Uterus (tissue), 4 donors: Measurements from ENCODE around the gene DNAJC16. TPM values are rescaled to one million over a fixed set of nuclear protein-coding genes. Genes with fewer than 3 reads are reported as not detected.
A peak's percentile ranks its signal among the peaks of the same experiment; 100 is the strongest.
"Not testable (repeated sequence)": the region's sequence is repeated elsewhere in the genome, so short reads cannot be mapped to it uniquely, and the experiment has no call there.

Experiments
- DNase-seq, 2 donors: peaks; one replicate each; pipeline ENCODE4 v3.0.0-alpha.2; 2019 to 2020
- H3K27ac ChIP-seq, 2 donors: fragments of 200-600 bp; sonication (generic); 1 replicate in 1 of 2; 2 replicates in 1 of 2; pipeline ENCODE4 v1.5.1; 2016 to 2018
- H3K27me3 ChIP-seq, 2 donors: fragments of 200-600 bp; sonication (generic); one replicate each; pipeline ENCODE4 v1.5.1; 2018 to 2019; ENCODE audit warnings: control low read depth in 1 of 2
- H3K36me3 ChIP-seq, 2 donors: fragments of 200-600 bp; sonication (generic); one replicate each; pipeline ENCODE4 v1.5.1; 2019; ENCODE audit warnings: control low read depth in 1 of 2
- H3K4me1 ChIP-seq, 2 donors: fragments of 200-600 bp; sonication (generic); one replicate each; pipeline ENCODE4 v1.5.1; 2018 to 2019; ENCODE audit warnings: control low read depth in 1 of 2
- H3K4me3 ChIP-seq, 2 donors: fragments of 200-600 bp; sonication (generic); 1 replicate in 1 of 2; 2 replicates in 1 of 2; pipeline ENCODE4 v1.5.1; 2018 to 2019; ENCODE audit warnings: mild to moderate bottlenecking in 1 of 2
- H3K9me3 ChIP-seq, 2 donors: fragments of 200-600 bp; sonication (generic); one replicate each; pipeline ENCODE4 v1.5.1; 2019; ENCODE audit warnings: control low read depth in 1 of 2
- POLR2A ChIP-seq, 2 donors: fragments of 450-650 bp; IDR thresholded peaks; one replicate each; pipeline ENCODE4 v1.6.1; 2016; ENCODE audit warnings: antibody characterized with exemption in 2 of 2, mild to moderate bottlenecking in 1 of 2, moderate library complexity in 1 of 2
- intact Hi-C: fragments of 100-400 bp; cut with DNase I; formaldehyde crosslinking; loops from one replicate; pipeline ENCODE4 v1.15.1; 2023; ENCODE audit warnings: low total_unique reads
- total RNA-seq, 4 donors: library from RNA; depleted of rRNA in 3 of 4; stranded (reverse); fragments of >200 nt in 3 of 4; gene quantifications; one replicate each; pipeline versions ENCODE4 v1.1.0 to v1.2.4, GENCODE V29; 2014 to 2023
- TF ChIP-seq, protein P1 (sequence below), 4 experiments: fragments of 200-600 bp in 2 of 4; fragments of 450-650 bp in 2 of 4; sonication (generic) in 2 of 4; IDR thresholded peaks; one replicate each; pipeline ENCODE4 v1.5.1; 2016 to 2019; ENCODE audit warnings: antibody characterized with exemption in 4 of 4, mild to moderate bottlenecking in 2 of 4, moderate library complexity in 1 of 4
- donor health status: DM: yes; HTN: yes; CAD: no.

Gene DNAJC16
- total RNA-seq, 4 donors from 2014 or later = 8.8 to 32.4 (median 27.5) TPM

DNA sequence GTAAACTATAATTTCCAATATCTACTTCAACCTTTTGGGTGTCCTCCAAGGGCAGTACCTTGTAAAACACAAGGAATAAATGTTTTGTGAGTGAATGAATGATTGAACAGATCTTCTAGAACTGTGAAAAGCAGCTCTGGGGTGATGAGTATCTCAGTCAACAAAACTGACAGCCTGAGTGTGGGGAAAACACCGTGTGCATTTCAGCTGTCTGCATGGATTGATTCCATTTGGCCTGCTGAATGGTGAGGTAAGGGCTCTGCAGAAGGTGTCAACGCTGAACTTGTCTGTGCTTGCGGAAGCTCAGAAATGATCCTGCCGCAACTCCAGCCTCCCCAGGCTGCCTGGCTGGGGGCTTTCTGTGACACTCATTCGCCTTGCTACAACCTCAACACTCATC is 65.6 kb downstream of the DNAJC16 start:
- Histone ChIP-seq H3K27me3 (no peaks in the 10 kb centered on the region), H3K4me3 (no peak overlapping the region), H3K36me3 (no peaks in the 10 kb centered on the region), H3K4me1 (no peaks in the 10 kb centered on the region), H3K27ac (no peak overlapping the region), H3K9me3 (no peaks in the 10 kb centered on the region)
- no peak for DNase-seq
- intact Hi-C loops = loop anchor here (10.0 kb wide), 1 partner anchor 153 kb away; the partner anchor contains the start of gene TMEM82
- TF ChIP-seq POLR2A (IDR thresholded peaks at IDR 0.05) = no peak
- TF ChIP-seq, protein P1, sequence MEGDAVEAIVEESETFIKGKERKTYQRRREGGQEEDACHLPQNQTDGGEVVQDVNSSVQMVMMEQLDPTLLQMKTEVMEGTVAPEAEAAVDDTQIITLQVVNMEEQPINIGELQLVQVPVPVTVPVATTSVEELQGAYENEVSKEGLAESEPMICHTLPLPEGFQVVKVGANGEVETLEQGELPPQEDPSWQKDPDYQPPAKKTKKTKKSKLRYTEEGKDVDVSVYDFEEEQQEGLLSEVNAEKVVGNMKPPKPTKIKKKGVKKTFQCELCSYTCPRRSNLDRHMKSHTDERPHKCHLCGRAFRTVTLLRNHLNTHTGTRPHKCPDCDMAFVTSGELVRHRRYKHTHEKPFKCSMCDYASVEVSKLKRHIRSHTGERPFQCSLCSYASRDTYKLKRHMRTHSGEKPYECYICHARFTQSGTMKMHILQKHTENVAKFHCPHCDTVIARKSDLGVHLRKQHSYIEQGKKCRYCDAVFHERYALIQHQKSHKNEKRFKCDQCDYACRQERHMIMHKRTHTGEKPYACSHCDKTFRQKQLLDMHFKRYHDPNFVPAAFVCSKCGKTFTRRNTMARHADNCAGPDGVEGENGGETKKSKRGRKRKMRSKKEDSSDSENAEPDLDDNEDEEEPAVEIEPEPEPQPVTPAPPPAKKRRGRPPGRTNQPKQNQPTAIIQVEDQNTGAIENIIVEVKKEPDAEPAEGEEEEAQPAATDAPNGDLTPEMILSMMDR (IDR thresholded peaks at IDR 0.05) = no peak

DNA sequence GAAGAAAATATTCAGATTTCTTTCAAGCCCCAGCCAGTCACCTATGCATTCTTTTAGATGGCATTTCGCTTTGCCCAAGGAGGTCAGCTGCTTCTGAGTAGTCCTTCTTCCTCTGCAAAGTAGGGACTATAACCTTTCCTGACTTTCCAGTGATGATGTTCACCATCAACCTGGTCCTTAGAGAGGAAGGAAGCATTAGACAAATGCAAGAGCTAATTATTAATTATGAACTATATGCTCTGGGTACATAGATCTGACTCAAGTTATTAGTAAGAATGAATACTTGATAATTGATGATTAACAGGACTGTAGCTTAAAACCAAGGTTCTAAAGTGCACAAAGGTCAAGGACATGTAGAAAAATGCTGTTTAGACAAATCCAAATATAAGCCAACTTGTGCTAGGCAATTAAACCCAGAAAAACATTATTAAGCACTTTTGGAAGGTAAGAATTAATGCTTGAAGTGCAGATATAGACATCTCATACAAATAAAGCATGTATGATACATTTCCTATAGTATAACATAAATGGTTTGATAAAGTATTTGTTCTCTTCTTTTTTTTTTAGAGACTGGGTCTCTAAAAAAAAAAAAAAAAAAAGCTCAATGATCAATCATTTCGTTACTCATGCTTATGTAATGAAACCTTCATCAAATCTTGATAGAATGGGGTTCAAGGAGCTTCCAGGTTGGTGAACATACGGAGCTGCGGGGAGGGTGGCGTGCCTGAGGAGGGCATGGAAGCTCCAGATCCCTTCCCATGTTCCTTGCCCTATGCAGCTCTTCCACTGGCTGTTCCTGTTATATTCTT is 69.4 kb downstream of the DNAJC16 start:
- Histone ChIP-seq H3K4me1 (no peaks in the 10 kb centered on the region), H3K4me3 (no peak overlapping the region), H3K27me3 (no peaks in the 10 kb centered on the region), H3K9me3 (no peaks in the 10 kb centered on the region), H3K36me3 (no peaks in the 10 kb centered on the region), H3K27ac (no peak overlapping the region)
- intact Hi-C loops = loop anchor here (10.0 kb wide), 1 partner anchor 149 kb away; the partner anchor contains the start of gene TMEM82
- no peak for DNase-seq
- TF ChIP-seq, protein P1 (IDR thresholded peaks at IDR 0.05) = no peak
- TF ChIP-seq POLR2A (IDR thresholded peaks at IDR 0.05) = no peak

DNA sequence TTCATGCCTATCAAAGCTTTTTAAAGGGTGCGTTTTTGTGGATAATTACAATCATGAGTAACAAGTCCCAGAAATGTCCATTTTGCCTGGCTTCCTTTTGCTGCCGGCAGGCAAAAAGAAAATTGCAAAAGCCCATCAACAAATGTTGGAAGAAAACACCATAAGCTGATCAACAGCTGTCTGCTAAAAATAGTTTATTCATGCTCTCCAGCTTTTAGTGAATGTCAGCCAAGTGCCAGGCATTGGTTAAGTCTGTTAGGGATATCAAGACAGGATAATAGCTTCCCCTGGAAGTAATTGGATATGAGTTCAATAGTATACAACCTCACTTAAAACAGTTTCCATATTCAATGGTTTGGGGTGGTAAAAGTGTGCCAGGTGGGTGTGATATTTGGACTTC is 71.8 kb downstream of the DNAJC16 start:
- Histone ChIP-seq H3K27ac (no peak overlapping the region), H3K9me3 (no peaks in the 10 kb centered on the region), H3K36me3 (no peaks in the 10 kb centered on the region), H3K27me3 (no peaks in the 10 kb centered on the region), H3K4me1 (no peaks in the 10 kb centered on the region), H3K4me3 (no peak overlapping the region)
- DNase-seq = no peak
- intact Hi-C loops = loop anchor here (10.0 kb wide), 1 partner anchor 146 kb away; the partner anchor contains the start of gene TMEM82
- no peak for TF ChIP-seq POLR2A (IDR thresholded peaks at IDR 0.05)
- TF ChIP-seq, protein P1 (IDR thresholded peaks at IDR 0.05) = no peak

DNA sequence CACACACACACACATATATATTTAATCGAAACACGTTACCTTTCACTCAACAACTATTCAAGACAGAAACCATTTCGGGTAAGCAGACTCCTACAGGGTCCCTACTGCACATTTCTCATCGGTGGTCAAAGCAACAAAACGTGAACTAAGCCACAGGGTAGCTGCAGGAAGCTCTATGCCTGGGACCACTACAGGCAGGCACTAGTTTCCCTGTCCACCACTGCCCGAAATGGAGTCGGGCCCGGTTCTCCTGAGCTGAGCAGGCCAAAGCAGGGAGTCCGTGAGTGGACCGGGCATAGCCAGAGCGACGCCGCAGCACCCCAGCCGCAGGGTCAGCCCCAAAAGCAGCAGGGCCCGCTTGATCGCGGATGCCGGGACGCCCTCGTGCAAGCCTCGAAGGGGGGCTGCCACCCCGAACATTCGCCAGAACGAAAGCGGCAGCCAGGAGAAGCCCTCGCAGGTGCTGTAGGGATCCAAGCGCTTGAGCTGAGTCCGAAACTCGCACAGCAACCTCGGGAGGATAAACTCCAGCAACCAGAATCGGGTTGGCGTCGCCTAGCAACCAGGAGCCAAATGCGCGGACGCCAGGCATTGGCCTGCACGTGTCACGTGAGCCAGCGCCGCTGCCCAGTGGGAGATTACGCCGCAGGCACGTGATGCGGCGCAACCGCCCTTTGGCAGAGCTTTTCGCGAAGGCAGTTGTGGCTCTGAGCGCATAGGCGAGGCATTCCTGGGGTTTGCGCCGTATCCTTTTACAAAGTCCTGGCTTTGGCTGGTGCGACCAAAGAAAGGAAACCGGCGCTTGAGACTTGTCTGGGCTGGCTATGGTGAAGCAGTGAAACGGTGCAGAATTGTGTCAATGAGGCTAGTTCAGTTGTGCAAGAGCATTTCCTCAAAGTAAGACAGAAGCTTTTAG is 76.7 kb downstream of the DNAJC16 start:
- intact Hi-C loops = no loop called here

DNA sequence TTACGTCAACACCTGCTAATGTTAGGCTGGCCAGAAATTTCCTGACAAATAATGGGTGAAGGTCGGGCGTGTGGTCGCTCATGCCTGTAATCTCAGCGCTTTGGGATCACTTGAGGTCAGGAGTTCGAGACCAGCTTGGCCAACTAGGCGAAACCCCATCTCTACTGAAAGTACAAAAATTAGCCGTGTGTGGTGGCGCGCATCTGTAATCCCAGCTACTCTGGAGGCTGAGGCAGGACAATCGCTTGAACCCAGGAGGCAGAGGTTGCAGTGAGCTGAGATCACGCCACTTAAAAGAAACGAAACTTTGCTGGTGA is 77.3 kb downstream of the DNAJC16 start:
- H3K9me3 ChIP-seq, intact Hi-C loops, DNase-seq, H3K27me3 ChIP-seq, H3K36me3 ChIP-seq, H3K4me1 ChIP-seq: not testable (repeated sequence)
- Histone ChIP-seq H3K27ac (peak overlapping the region; percentile 75 to 80), H3K4me3 (peak overlapping the region; percentile 50 to 63)

More for the DNA sequence above, 76.7 kb downstream of the DNAJC16 start:
- Histone ChIP-seq H3K9me3 (no peaks in the 10 kb centered on the region), H3K27ac (peak overlapping the region; percentile 75 to 80), H3K4me1 (no peaks in the 10 kb centered on the region), H3K27me3 (no peaks in the 10 kb centered on the region), H3K4me3 (peak overlapping the region; percentile 50 to 63), H3K36me3 (no peaks in the 10 kb centered on the region)
- TF ChIP-seq, protein P1 (IDR thresholded peaks at IDR 0.05) = peak in 2 of 4 experiments; percentile 1 to 15
- TF ChIP-seq POLR2A (IDR thresholded peaks at IDR 0.05) = peak; percentile 13 to 79
- peak; percentile 97 for DNase-seq

DNA sequence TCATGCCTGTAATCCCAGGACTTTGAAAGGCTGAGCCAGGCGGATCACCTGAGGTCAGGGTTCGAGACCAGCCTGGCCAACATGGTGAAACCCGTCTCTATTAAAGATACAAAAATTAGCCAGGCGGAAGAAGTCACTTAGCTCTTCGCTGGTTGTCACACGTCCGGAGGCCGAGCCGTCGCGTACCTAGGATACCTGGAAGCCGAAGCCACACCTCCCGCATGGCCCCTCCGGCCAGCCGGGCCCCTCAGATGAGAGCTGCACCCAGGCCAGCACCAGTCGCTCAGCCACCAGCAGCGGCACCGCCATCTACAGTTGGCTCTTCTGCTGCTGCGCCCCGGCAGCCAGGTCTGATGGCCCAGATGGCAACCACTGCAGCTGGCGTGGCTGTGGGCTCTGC is 77.8 kb downstream of the DNAJC16 start:
- DNase-seq = peak in 1 of 2 donors; percentile 23
- H3K4me1 ChIP-seq, H3K36me3 ChIP-seq, intact Hi-C loops, H3K4me3 ChIP-seq, H3K27ac ChIP-seq, H3K9me3 ChIP-seq, H3K27me3 ChIP-seq: not testable (repeated sequence)
